ENCODE data around the gene EIF2B2.

The EIF2B2 gene

GRCh38 chr14:74960736-74961135 lies 42.0 kb upstream of the EIF2B2 start:
- TF ChIP-seq GLIS3 (CRISPR knock-in tag; IDR thresholded peaks at IDR 0.05) (no peak), CSDC2 (CRISPR knock-in tag; IDR thresholded peaks at IDR 0.05) (no peak), ZFP3 (CRISPR knock-in tag; IDR thresholded peaks at IDR 0.05) (no peak), POU6F1 (CRISPR knock-in tag; IDR thresholded peaks at IDR 0.05; ENCODE audit: borderline replicate concordance, low read depth) (no peak), ZNF70 (CRISPR knock-in tag; IDR thresholded peaks at IDR 0.05) (no peak), ISL1 (CRISPR knock-in tag; IDR thresholded peaks at IDR 0.05) (no peak), ZFP30 (CRISPR knock-in tag; IDR thresholded peaks at IDR 0.05) (no peak), BACH2 (CRISPR knock-in tag; IDR thresholded peaks at IDR 0.05; ENCODE audit: borderline replicate concordance) (no peak), RARB (CRISPR knock-in tag; IDR thresholded peaks at IDR 0.05) (no peak), ZNF565 (CRISPR knock-in tag; conservative IDR thresholded peaks at IDR 0.05; ENCODE audit: low read depth) (no peak), OSR1 (CRISPR knock-in tag; IDR thresholded peaks at IDR 0.05) (no peak), ZNF8 (CRISPR knock-in tag; IDR thresholded peaks at IDR 0.05) (no peak), TOX (CRISPR knock-in tag; IDR thresholded peaks at IDR 0.05; ENCODE audit: borderline replicate concordance) (no peak), SNAI2 (CRISPR knock-in tag; IDR thresholded peaks at IDR 0.05) (no peak), TCF4 (CRISPR knock-in tag; IDR thresholded peaks at IDR 0.05; ENCODE audit: borderline replicate concordance) (no peak)
- TF ChIP-seq, protein P1, sequence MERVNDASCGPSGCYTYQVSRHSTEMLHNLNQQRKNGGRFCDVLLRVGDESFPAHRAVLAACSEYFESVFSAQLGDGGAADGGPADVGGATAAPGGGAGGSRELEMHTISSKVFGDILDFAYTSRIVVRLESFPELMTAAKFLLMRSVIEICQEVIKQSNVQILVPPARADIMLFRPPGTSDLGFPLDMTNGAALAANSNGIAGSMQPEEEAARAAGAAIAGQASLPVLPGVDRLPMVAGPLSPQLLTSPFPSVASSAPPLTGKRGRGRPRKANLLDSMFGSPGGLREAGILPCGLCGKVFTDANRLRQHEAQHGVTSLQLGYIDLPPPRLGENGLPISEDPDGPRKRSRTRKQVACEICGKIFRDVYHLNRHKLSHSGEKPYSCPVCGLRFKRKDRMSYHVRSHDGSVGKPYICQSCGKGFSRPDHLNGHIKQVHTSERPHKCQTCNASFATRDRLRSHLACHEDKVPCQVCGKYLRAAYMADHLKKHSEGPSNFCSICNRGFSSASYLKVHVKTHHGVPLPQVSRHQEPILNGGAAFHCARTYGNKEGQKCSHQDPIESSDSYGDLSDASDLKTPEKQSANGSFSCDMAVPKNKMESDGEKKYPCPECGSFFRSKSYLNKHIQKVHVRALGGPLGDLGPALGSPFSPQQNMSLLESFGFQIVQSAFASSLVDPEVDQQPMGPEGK (CRISPR knock-in tag; IDR thresholded peaks at IDR 0.05; ENCODE audit: borderline replicate concordance), result no peak
- TF ChIP-seq, protein P2, sequence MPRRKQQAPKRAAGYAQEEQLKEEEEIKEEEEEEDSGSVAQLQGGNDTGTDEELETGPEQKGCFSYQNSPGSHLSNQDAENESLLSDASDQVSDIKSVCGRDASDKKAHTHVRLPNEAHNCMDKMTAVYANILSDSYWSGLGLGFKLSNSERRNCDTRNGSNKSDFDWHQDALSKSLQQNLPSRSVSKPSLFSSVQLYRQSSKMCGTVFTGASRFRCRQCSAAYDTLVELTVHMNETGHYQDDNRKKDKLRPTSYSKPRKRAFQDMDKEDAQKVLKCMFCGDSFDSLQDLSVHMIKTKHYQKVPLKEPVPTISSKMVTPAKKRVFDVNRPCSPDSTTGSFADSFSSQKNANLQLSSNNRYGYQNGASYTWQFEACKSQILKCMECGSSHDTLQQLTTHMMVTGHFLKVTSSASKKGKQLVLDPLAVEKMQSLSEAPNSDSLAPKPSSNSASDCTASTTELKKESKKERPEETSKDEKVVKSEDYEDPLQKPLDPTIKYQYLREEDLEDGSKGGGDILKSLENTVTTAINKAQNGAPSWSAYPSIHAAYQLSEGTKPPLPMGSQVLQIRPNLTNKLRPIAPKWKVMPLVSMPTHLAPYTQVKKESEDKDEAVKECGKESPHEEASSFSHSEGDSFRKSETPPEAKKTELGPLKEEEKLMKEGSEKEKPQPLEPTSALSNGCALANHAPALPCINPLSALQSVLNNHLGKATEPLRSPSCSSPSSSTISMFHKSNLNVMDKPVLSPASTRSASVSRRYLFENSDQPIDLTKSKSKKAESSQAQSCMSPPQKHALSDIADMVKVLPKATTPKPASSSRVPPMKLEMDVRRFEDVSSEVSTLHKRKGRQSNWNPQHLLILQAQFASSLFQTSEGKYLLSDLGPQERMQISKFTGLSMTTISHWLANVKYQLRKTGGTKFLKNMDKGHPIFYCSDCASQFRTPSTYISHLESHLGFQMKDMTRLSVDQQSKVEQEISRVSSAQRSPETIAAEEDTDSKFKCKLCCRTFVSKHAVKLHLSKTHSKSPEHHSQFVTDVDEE (CRISPR knock-in tag; IDR thresholded peaks at IDR 0.05), result no peak
- TF ChIP-seq, protein P3, sequence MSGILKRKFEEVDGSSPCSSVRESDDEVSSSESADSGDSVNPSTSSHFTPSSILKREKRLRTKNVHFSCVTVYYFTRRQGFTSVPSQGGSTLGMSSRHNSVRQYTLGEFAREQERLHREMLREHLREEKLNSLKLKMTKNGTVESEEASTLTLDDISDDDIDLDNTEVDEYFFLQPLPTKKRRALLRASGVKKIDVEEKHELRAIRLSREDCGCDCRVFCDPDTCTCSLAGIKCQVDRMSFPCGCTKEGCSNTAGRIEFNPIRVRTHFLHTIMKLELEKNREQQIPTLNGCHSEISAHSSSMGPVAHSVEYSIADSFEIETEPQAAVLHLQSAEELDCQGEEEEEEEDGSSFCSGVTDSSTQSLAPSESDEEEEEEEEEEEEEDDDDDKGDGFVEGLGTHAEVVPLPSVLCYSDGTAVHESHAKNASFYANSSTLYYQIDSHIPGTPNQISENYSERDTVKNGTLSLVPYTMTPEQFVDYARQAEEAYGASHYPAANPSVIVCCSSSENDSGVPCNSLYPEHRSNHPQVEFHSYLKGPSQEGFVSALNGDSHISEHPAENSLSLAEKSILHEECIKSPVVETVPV (CRISPR knock-in tag; IDR thresholded peaks at IDR 0.05), result no peak
- no peak for ATAC-seq

DNA sequence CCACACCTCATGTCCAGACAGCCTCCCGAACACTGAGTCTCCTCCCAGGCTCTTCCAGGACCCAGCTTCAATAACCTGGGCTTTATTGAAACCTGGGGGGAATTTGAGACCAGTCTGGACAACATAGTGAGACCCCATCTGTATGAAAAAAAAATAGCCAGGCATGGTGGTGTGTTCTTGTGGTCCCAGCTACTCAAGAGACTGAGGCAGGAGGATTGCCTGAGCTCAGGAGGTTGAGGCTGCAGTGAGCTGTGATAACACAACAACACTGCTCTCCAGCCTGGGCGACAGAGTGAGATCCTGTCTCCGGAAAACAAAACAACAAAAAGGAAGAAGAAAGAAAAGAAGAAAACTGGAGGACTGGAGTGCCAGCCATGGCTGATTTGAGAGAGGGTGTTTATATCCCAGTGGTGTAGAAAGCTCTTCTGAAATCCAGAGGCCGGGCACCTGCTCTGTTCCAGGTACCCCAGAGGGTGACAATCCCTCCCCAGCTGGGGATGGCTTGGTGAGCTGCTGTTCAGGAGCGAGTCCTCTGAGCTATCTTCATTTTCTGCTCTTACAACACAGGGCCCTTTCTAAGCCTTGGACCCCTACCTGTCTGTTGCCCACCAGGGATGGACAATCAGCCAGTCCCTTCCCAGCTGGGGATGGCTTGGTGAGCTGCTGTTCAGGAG lies 41.3 kb upstream of the EIF2B2 start:
- no peak for ATAC-seq
- TF ChIP-seq, protein P1 (CRISPR knock-in tag; IDR thresholded peaks at IDR 0.05; ENCODE audit: borderline replicate concordance), result no peak
- TF ChIP-seq ZNF8 (CRISPR knock-in tag; IDR thresholded peaks at IDR 0.05) (no peak), CSDC2 (CRISPR knock-in tag; IDR thresholded peaks at IDR 0.05) (no peak), RARB (CRISPR knock-in tag; IDR thresholded peaks at IDR 0.05) (no peak), CREB5 (CRISPR knock-in tag; IDR thresholded peaks at IDR 0.05; ENCODE audit: low read depth) (no peak)

Measured in SK-N-SH treated with all-trans-retinoic acid at 6 μM for 48 hours (cell line).